Stimulated activated CD4-positive, alpha-beta T cell treated with anti-CD3 and anti-CD28 coated beads, TNF-alpha, amount 100 ng/mL, for 1 hour (primary cell): ENCODE data around the gene USP50.
"Not testable (repeated sequence)": the region's sequence is repeated elsewhere in the genome, so short reads cannot be mapped to it uniquely, and the experiment has no call there.

Experiments used
- DNase-seq, 3 donors: peaks; one replicate each; pipeline ENCODE4 v3.0.0-alpha.2; 2020; ENCODE audit warnings: low read depth in 3 of 3, low spot score in 1 of 3

The USP50 gene

GRCh38 chr15:50546566-50546965 is at the start of gene USP50:
Gene USP50 (minus strand): TSS chr15:50546666. CDS start chr15:50546525, 141 bp downstream.
- no peak for DNase-seq

GRCh38 chr15:50594311-50594710 is 47.8 kb upstream of the USP50 start:
- DNase-seq: no peak

- no peak for DNase-seq
Observed at GRCh38 chr15:50593761-50594160, 47.3 kb upstream of the USP50 start.

GRCh38 chr15:50590288-50590687 is 43.8 kb upstream of the USP50 start:
- DNase-seq: no peak

- no peak for DNase-seq
Observed at GRCh38 chr15:50577492-50577891, 31.0 kb upstream of the USP50 start.

GRCh38 chr15:50576166-50576565 is 29.7 kb upstream of the USP50 start:
- DNase-seq: no peak

GRCh38 chr15:50573842-50574241 is 27.4 kb upstream of the USP50 start:
- not testable (repeated sequence) for DNase-seq

GRCh38 chr15:50563756-50564155 is 17.3 kb upstream of the USP50 start:
- DNase-seq: no peak

GRCh38 chr15:50562735-50563640 is 16.5 kb upstream of the USP50 start:
- no peak for DNase-seq

GRCh38 chr15:50558012-50558411 is 11.5 kb upstream of the USP50 start:
- no peak for DNase-seq

- DNase-seq: no peak
Observed at GRCh38 chr15:50556642-50557371, 10.3 kb upstream of the USP50 start.

GRCh38 chr15:50552238-50552637 is 5.8 kb upstream of the USP50 start:
- DNase-seq: no peak

GRCh38 chr15:50549326-50549725 is 2.9 kb upstream of the USP50 start:
- DNase-seq: no peak

GRCh38 chr15:50544368-50544767 is 2.1 kb downstream of the USP50 start:
- DNase-seq: no peak

- no peak for DNase-seq
Observed at GRCh38 chr15:50543556-50543955, 2.9 kb downstream of the USP50 start.

GRCh38 chr15:50542887-50543210 is 3.6 kb downstream of the USP50 start:
- no peak for DNase-seq

GRCh38 chr15:50531766-50532165 is 14.7 kb downstream of the USP50 start:
- no peak for DNase-seq

- DNase-seq: no peak
Observed at GRCh38 chr15:50531163-50531562, 15.3 kb downstream of the USP50 start.

GRCh38 chr15:50523851-50524251 is 22.6 kb downstream of the USP50 start:
- DNase-seq: no peak

GRCh38 chr15:50519740-50520425 is 26.6 kb downstream of the USP50 start:
- DNase-seq: no peak

GRCh38 chr15:50513001-50513400 is 33.5 kb downstream of the USP50 start:
- no peak for DNase-seq

GRCh38 chr15:50506121-50506520 is 40.3 kb downstream of the USP50 start:
- no peak for DNase-seq
